ENCODE data around the gene C1GALT1C1. TPM values are rescaled to one million over a fixed set of nuclear protein-coding genes. Genes with fewer than 3 reads are reported as not detected.

The C1GALT1C1 gene
- 10.7 TPM for polyA plus RNA-seq (2013, experiment 1 of 2)
- 10.5 TPM for polyA plus RNA-seq (2013, experiment 2 of 2)

- no peaks in the 10 kb centered on the region for H3K36me3 ChIP-seq (ENCODE audit: control insufficient read depth, insufficient read depth, low read length)
Measured at GRCh38 chrX:120629667-120630537, at the start of gene C1GALT1C1. Gene C1GALT1C1, minus strand, starts transcription at chrX:120630054. Its CDS starts 2,888 bp downstream, at chrX:120627166.

GRCh38 chrX:120677004-120677652, 47.3 kb upstream of the C1GALT1C1 start:
- WGBS (ENCODE audit: extremely low coverage, insufficient coverage, low lambda C conversion rate) = no CpG with 5 or more reads among the region's 2 CpGs

More at GRCh38 chrX:120629667-120630537, at the start of gene C1GALT1C1:
- Histone ChIP-seq H2AK5ac (ENCODE audit: low read length) (no peak within 1 kb of the TSS), H3K4me3 (ENCODE audit: low read length) (peak within 1 kb of the TSS; percentile 36), H4K5ac (ENCODE audit: low read length) (no peak within 1 kb of the TSS), H3K4me2 (ENCODE audit: low read length) (peak within 1 kb of the TSS; percentile 59), H3K4me1 (ENCODE audit: control insufficient read depth, low read depth, low read length) (no peaks in the 10 kb centered on the region), H2BK5ac (ENCODE audit: low read length) (no peak within 1 kb of the TSS), H3K79me1 (ENCODE audit: low read length) (no peaks in the 10 kb centered on the region), H3K9ac (ENCODE audit: low read length) (peak within 1 kb of the TSS; percentile 68), H2BK15ac (replicated peaks; ENCODE audit: low read depth) (no peak within 1 kb of the TSS), H2BK120ac (ENCODE audit: low read depth, low read length) (no peak within 1 kb of the TSS), H3K56ac (ENCODE audit: low read length) (peak within 1 kb of the TSS; percentile 77), H3K18ac (ENCODE audit: low read length) (no peak within 1 kb of the TSS), H3K27ac (ENCODE audit: low read depth, low read length) (peak within 1 kb of the TSS; percentile 66), H3K27me3 (ENCODE audit: insufficient read depth, low read length, poor library complexity) (no peaks in the 10 kb centered on the region), H4K8ac (ENCODE audit: low read depth, low read length) (no peak within 1 kb of the TSS), H3K4ac (ENCODE audit: low read depth, low read length) (no peak within 1 kb of the TSS), H3K79me2 (ENCODE audit: control insufficient read depth, insufficient read depth, low read length) (no peaks in the 10 kb centered on the region), H3K23ac (ENCODE audit: low read length) (no peak within 1 kb of the TSS)
- WGBS (ENCODE audit: extremely low coverage, insufficient coverage, low lambda C conversion rate) = no CpG with 5 or more reads among the region's 68 CpGs
- peak; percentile 95 for DNase-seq

GRCh38 chrX:120672841-120673530, 43.1 kb upstream of the C1GALT1C1 start:
- H3K56ac ChIP-seq (ENCODE audit: low read length) = no peak overlapping the region
- no peak overlapping the region for H3K4me3 ChIP-seq (ENCODE audit: low read length)
- DNase-seq = no peak
- no peaks in the 10 kb centered on the region for H3K79me2 ChIP-seq (ENCODE audit: control insufficient read depth, insufficient read depth, low read length)
- H3K4me2 ChIP-seq (ENCODE audit: low read length) = no peak overlapping the region
- no peak overlapping the region for H3K18ac ChIP-seq (ENCODE audit: low read length)
- H3K9ac ChIP-seq (ENCODE audit: low read length) = no peak overlapping the region
- no peak overlapping the region for H2BK5ac ChIP-seq (ENCODE audit: low read length)
- no peak overlapping the region for H2BK120ac ChIP-seq (ENCODE audit: low read depth, low read length)
- H4K8ac ChIP-seq (ENCODE audit: low read depth, low read length) = no peak overlapping the region
- H4K5ac ChIP-seq (ENCODE audit: low read length) = no peak overlapping the region
- no peaks in the 10 kb centered on the region for H3K4me1 ChIP-seq (ENCODE audit: control insufficient read depth, low read depth, low read length)
- H3K27me3 ChIP-seq (ENCODE audit: insufficient read depth, low read length, poor library complexity) = no peaks in the 10 kb centered on the region
- no peaks in the 10 kb centered on the region for H3K36me3 ChIP-seq (ENCODE audit: control insufficient read depth, insufficient read depth, low read length)
- no CpG with 5 or more reads among the region's 4 CpGs for WGBS (ENCODE audit: extremely low coverage, insufficient coverage, low lambda C conversion rate)
- no peak overlapping the region for H3K4ac ChIP-seq (ENCODE audit: low read depth, low read length)
- H3K27ac ChIP-seq (ENCODE audit: low read depth, low read length) = no peak overlapping the region
- no peak overlapping the region for H2BK15ac ChIP-seq (replicated peaks; ENCODE audit: low read depth)
- H2AK5ac ChIP-seq (ENCODE audit: low read length) = no peak overlapping the region
- H3K79me1 ChIP-seq (ENCODE audit: low read length) = no peaks in the 10 kb centered on the region
- H3K23ac ChIP-seq (ENCODE audit: low read length) = no peak overlapping the region

More at GRCh38 chrX:120677004-120677652, 47.3 kb upstream of the C1GALT1C1 start:
- no peak overlapping the region for H3K56ac ChIP-seq (ENCODE audit: low read length)
- H3K4me2 ChIP-seq (ENCODE audit: low read length) = no peak overlapping the region
- H2AK5ac ChIP-seq (ENCODE audit: low read length) = no peak overlapping the region
- H3K27me3 ChIP-seq (ENCODE audit: insufficient read depth, low read length, poor library complexity) = no peaks in the 10 kb centered on the region
- H3K27ac ChIP-seq (ENCODE audit: low read depth, low read length) = no peak overlapping the region
- no peaks in the 10 kb centered on the region for H3K36me3 ChIP-seq (ENCODE audit: control insufficient read depth, insufficient read depth, low read length)
- no peak overlapping the region for H2BK120ac ChIP-seq (ENCODE audit: low read depth, low read length)
- no peaks in the 10 kb centered on the region for H3K79me2 ChIP-seq (ENCODE audit: control insufficient read depth, insufficient read depth, low read length)
- H2BK5ac ChIP-seq (ENCODE audit: low read length) = no peak overlapping the region
- no peak overlapping the region for H3K23ac ChIP-seq (ENCODE audit: low read length)
- H4K8ac ChIP-seq (ENCODE audit: low read depth, low read length) = no peak overlapping the region
- no peak overlapping the region for H2BK15ac ChIP-seq (replicated peaks; ENCODE audit: low read depth)
- H3K4ac ChIP-seq (ENCODE audit: low read depth, low read length) = no peak overlapping the region
- no peak for DNase-seq
- H3K79me1 ChIP-seq (ENCODE audit: low read length) = no peaks in the 10 kb centered on the region
- H3K9ac ChIP-seq (ENCODE audit: low read length) = no peak overlapping the region
- H3K18ac ChIP-seq (ENCODE audit: low read length) = no peak overlapping the region
- H4K5ac ChIP-seq (ENCODE audit: low read length) = no peak overlapping the region
- H3K4me3 ChIP-seq (ENCODE audit: low read length) = no peak overlapping the region
- no peaks in the 10 kb centered on the region for H3K4me1 ChIP-seq (ENCODE audit: control insufficient read depth, low read depth, low read length)

- WGBS (ENCODE audit: extremely low coverage, insufficient coverage, low lambda C conversion rate) = no CpG with 5 or more reads among the region's 3 CpGs
- Histone ChIP-seq H4K5ac (ENCODE audit: low read length) (no peak overlapping the region), H3K36me3 (ENCODE audit: control insufficient read depth, insufficient read depth, low read length) (no peaks in the 10 kb centered on the region), H3K4ac (ENCODE audit: low read depth, low read length) (no peak overlapping the region), H3K27ac (ENCODE audit: low read depth, low read length) (no peak overlapping the region), H2BK120ac (ENCODE audit: low read depth, low read length) (no peak overlapping the region), H3K27me3 (ENCODE audit: insufficient read depth, low read length, poor library complexity) (no peaks in the 10 kb centered on the region), H3K4me1 (ENCODE audit: control insufficient read depth, low read depth, low read length) (no peaks in the 10 kb centered on the region), H2AK5ac (ENCODE audit: low read length) (no peak overlapping the region), H3K18ac (ENCODE audit: low read length) (no peak overlapping the region), H3K23ac (ENCODE audit: low read length) (no peak overlapping the region), H3K56ac (ENCODE audit: low read length) (no peak overlapping the region), H2BK5ac (ENCODE audit: low read length) (no peak overlapping the region), H3K79me1 (ENCODE audit: low read length) (no peaks in the 10 kb centered on the region), H3K4me2 (ENCODE audit: low read length) (no peak overlapping the region), H3K9ac (ENCODE audit: low read length) (no peak overlapping the region), H4K8ac (ENCODE audit: low read depth, low read length) (no peak overlapping the region), H2BK15ac (replicated peaks; ENCODE audit: low read depth) (no peak overlapping the region), H3K4me3 (ENCODE audit: low read length) (no peak overlapping the region), H3K79me2 (ENCODE audit: control insufficient read depth, insufficient read depth, low read length) (no peaks in the 10 kb centered on the region)
- DNase-seq = no peak
Measured at GRCh38 chrX:120672389-120672788, 42.5 kb upstream of the C1GALT1C1 start.

GRCh38 chrX:120671963-120672362, 42.1 kb upstream of the C1GALT1C1 start:
- Histone ChIP-seq H3K27me3 (ENCODE audit: insufficient read depth, low read length, poor library complexity) (no peaks in the 10 kb centered on the region), H3K4me3 (ENCODE audit: low read length) (no peak overlapping the region), H3K79me1 (ENCODE audit: low read length) (no peaks in the 10 kb centered on the region), H2BK120ac (ENCODE audit: low read depth, low read length) (no peak overlapping the region), H3K9ac (ENCODE audit: low read length) (no peak overlapping the region), H3K4me2 (ENCODE audit: low read length) (no peak overlapping the region), H3K79me2 (ENCODE audit: control insufficient read depth, insufficient read depth, low read length) (no peaks in the 10 kb centered on the region), H2AK5ac (ENCODE audit: low read length) (no peak overlapping the region), H3K18ac (ENCODE audit: low read length) (no peak overlapping the region), H3K27ac (ENCODE audit: low read depth, low read length) (no peak overlapping the region), H2BK5ac (ENCODE audit: low read length) (no peak overlapping the region), H3K4ac (ENCODE audit: low read depth, low read length) (no peak overlapping the region), H3K56ac (ENCODE audit: low read length) (no peak overlapping the region), H3K4me1 (ENCODE audit: control insufficient read depth, low read depth, low read length) (no peaks in the 10 kb centered on the region), H2BK15ac (replicated peaks; ENCODE audit: low read depth) (no peak overlapping the region), H4K5ac (ENCODE audit: low read length) (no peak overlapping the region), H3K36me3 (ENCODE audit: control insufficient read depth, insufficient read depth, low read length) (no peaks in the 10 kb centered on the region), H3K23ac (ENCODE audit: low read length) (no peak overlapping the region), H4K8ac (ENCODE audit: low read depth, low read length) (no peak overlapping the region)
- DNase-seq = no peak
